ENCODE measurements around the gene REX1BD.
"Not testable (repeated sequence)": the region's sequence is repeated elsewhere in the genome, so short reads cannot be mapped to it uniquely, and the experiment has no call there.

The REX1BD gene

DNA sequence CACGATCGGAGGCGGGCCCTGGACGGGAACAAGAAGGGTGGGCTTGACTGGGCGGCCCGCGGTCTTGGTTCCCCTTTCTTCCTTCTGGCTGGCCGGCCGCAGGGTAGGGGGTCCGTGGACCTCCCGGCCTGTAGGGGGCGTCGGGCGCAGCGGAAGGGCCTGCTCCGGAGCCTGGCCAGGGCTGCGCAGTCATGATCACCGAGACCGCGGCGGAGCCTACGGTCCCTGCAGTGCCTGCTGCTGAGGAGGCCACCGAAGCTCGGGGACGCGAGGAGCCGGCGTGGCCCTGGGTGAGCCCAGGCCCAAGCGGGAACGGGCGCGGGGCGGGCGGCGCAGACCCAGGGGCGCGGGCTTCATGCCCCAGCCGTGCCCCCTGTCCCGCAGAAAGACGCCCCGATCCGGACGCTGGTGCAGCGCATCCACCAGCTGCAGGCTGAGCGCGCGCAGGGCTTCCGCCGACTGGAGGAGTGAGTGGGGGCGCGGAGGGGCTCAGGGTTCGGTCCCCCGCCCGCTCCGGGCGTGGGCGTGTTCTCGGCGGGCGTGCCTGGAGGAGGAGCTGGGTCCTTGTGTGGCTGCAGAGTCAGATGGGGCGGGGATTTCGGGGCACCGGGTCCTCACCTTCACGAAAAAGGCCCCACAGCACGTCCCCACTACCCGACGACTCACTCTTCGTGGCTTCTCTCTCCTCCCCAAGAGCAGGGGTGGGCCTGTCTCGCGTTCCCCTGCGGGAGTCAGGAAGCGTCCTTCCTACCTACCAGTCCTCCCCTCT lies at the start of gene REX1BD:
TSS of gene REX1BD (plus strand) at position 188 of the 769 bp plus-strand sequence. CDS start at position 192, 4 bp downstream.
- peak within 1 kb of the TSS; percentile 73 for H3K4me3 ChIP-seq (ENCODE audit: low read depth, low read length)
- TF ChIP-seq CTCF (IDR thresholded peaks at IDR 0.05; ENCODE audit: low read depth, low read length) (peak; percentile 62), MAX (IDR thresholded peaks at IDR 0.05; ENCODE audit: low read depth, low read length) (peak; percentile 39; the same call in 1 of the 2 replicates), POLR2A (IDR thresholded peaks at IDR 0.05; ENCODE audit: extremely low read depth, insufficient read length) (peak; percentile 74), MYC (IDR thresholded peaks at IDR 0.05; ENCODE audit: low read depth, low read length) (peak; percentile 61)
- DNase-seq (ENCODE audit: low read depth): peak; percentile 94

DNA sequence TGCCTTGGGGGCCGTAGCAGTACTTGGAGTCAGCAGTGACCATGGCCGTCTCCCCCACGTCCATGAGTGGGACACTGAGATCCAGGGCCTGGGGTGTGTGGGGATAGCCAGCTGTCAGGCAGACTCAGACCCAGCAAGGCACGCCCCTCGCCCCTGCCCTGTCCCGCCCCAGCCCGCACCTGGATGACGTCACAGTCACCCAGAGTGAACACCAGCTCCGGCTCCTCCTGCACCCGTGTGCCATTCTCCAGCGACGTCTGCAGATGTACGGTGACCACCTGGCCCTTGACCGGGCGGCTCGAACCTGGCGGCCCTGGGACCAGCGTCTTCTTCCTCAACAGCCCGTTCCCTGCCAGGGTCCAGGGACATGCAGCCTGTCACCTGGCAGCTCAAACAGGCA lies 49.2 kb upstream of the REX1BD start:
- no peak for DNase-seq (ENCODE audit: low read depth)
- H3K4me3 ChIP-seq (ENCODE audit: low read depth, low read length): no peak overlapping the region
- TF ChIP-seq CTCF (IDR thresholded peaks at IDR 0.05; ENCODE audit: low read depth, low read length) (no peak), POLR2A (IDR thresholded peaks at IDR 0.05; ENCODE audit: extremely low read depth, insufficient read length) (no peak), MYC (IDR thresholded peaks at IDR 0.05; ENCODE audit: low read depth, low read length) (no peak), MAX (IDR thresholded peaks at IDR 0.05; ENCODE audit: low read depth, low read length) (no peak)

GRCh38 chr19:18540200-18540599 lies 48.4 kb upstream of the REX1BD start:
- not testable (repeated sequence) for DNase-seq (ENCODE audit: low read depth); H3K4me3 ChIP-seq (ENCODE audit: low read depth, low read length)

DNA sequence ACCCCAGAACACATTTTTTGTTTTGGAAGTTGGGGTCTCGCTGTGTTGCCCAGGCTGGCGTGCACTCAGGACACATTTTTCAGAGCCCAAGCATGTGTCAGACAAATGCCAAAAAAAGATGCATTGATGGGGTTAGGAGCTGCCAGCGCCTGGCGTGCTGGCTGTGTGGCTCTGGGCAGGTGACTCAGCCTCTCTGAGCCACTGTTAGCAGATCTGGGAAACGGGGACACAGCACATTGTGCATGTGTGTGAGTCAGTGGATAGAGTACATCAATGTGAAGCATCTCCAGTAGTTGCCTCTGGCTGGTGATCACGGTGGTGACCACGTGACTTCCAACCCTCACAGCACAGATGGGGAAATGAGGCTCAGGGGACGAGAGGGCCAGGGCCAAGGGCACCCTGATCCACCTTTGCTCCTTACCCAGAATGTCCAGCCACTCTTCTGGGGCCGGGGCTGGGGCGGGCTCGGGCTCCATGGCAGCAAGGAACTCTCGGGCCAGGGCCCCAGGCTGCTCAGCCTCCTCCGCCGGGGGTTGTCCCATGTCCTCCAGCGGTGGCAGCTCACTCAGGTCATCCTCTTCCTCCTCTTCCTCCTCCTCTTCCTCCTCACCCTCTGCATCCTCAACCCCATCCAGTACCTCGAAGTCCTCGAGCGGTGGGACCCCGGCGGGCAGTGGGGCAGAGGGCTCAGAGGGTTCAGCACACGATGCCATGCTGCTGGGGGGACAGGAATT lies 47.2 kb upstream of the REX1BD start:
- DNase-seq (ENCODE audit: low read depth): no peak
- no peak overlapping the region for H3K4me3 ChIP-seq (ENCODE audit: low read depth, low read length)
- TF ChIP-seq MYC (IDR thresholded peaks at IDR 0.05; ENCODE audit: low read depth, low read length): no peak
- TF ChIP-seq CTCF (IDR thresholded peaks at IDR 0.05; ENCODE audit: low read depth, low read length): no peak
- TF ChIP-seq MAX (IDR thresholded peaks at IDR 0.05; ENCODE audit: low read depth, low read length): no peak
- no peak for TF ChIP-seq POLR2A (IDR thresholded peaks at IDR 0.05; ENCODE audit: extremely low read depth, insufficient read length)

- DNase-seq (ENCODE audit: low read depth): peak; percentile 23
- TF ChIP-seq MAX (IDR thresholded peaks at IDR 0.05; ENCODE audit: low read depth, low read length) (no peak), CTCF (IDR thresholded peaks at IDR 0.05; ENCODE audit: low read depth, low read length) (no peak), MYC (IDR thresholded peaks at IDR 0.05; ENCODE audit: low read depth, low read length) (no peak), POLR2A (IDR thresholded peaks at IDR 0.05; ENCODE audit: extremely low read depth, insufficient read length) (no peak)
- peak overlapping the region; percentile 48 for H3K4me3 ChIP-seq (ENCODE audit: low read depth, low read length)
Observed at GRCh38 chr19:18541992-18542940, 46.3 kb upstream of the REX1BD start.
